Hematopoietic multipotent progenitor cell (in vitro differentiated cells): ENCODE measurements around the gene STK32B. TPM values are rescaled to one million over a fixed set of nuclear protein-coding genes. Genes with fewer than 3 reads are reported as not detected.
"Not testable (repeated sequence)": the region's sequence is repeated elsewhere in the genome, so short reads cannot be mapped to it uniquely, and the experiment has no call there.

Experiments
- DNase-seq, 3 donors: peaks; one replicate each; pipeline ENCODE4 v3.0.0-alpha.2; 2011 to 2015; ENCODE audit warnings: low read depth in 2 of 3, low spot score in 2 of 3
- total RNA-seq: library from RNA; depleted of rRNA; stranded (reverse); fragments of >200 nt; gene quantifications from one replicate; pipeline ENCODE4 v1.2.3, GENCODE V29; 2012

The STK32B gene
- total RNA-seq, 1 donor, result 14.8 TPM

DNA sequence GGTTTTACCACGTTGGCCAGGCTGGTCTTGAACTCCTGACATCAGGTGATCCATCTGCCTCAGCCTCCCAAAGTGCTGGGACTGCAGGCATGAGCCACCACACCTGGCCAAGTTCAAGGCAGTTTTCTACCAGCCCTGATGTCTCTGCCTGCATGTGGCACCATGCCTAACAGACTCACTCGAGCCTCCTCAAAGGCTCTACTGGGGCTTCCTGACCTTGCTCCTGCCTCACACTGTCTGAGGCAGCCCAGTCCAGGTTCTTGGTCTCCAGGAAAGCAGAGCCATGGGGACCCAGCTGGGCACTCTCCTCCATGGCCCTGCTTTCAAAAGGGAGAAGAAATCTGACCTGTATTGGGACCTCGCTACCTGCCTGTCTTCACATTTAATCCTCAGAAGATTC, 370.1 kb downstream of the STK32B start:
- no peak for DNase-seq

GRCh38 chr4:5422195-5422594, 370.9 kb downstream of the STK32B start:
- DNase-seq, result no peak

- no peak for DNase-seq
Observed at GRCh38 chr4:5423670-5424069, 372.4 kb downstream of the STK32B start.

- no peak for DNase-seq
Observed at GRCh38 chr4:5424211-5424610, 372.9 kb downstream of the STK32B start.

DNA sequence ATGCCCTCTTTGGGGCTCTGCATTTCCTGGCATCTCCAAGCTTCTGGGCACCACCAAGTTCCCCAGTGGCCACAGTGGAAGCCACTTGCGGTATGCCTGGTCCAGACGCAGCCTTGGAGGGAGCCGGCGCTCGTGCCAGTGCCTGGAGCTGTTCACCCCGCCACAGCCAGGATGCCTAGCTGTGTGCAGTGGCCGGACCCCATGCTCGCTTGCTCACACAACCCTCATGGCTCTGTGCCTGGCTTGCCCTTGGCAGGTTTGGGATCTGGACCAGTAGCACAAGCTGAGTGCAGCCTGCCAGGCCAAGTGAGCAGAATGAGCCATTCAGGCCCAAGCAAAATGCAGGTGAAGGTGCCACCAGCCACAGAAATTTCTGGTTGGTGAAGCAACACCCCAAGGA, 373.6 kb downstream of the STK32B start:
- DNase-seq, result no peak

- DNase-seq, result no peak
Observed at GRCh38 chr4:5429747-5430146, 378.5 kb downstream of the STK32B start.

- no peak for DNase-seq
Observed at GRCh38 chr4:5433196-5433595, 381.9 kb downstream of the STK32B start.

- no peak for DNase-seq
Observed at GRCh38 chr4:5435201-5435600, 383.9 kb downstream of the STK32B start.

DNA sequence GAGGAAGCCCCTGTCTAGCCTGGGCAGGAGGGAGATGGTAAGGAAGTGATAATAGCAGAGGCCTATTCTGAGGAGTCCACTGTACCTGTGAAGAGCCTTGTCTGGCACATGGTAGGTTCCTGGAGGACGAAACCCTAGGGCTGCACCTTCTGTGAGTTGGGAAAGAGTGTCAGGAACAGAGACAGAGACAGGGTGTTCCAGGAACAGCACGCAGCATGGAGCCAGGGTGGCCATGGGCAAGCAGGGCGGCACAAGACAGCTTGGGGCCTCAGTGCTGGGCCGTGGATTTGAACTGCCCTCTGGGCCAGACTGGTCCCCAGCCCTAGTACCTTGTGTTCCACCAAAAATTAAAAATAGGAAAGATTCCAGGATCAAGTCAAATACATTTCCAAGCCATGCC, 384.5 kb downstream of the STK32B start:
- DNase-seq, result no peak

- DNase-seq, result not testable (repeated sequence)
Observed at GRCh38 chr4:5443976-5444802, 392.9 kb downstream of the STK32B start.

DNA sequence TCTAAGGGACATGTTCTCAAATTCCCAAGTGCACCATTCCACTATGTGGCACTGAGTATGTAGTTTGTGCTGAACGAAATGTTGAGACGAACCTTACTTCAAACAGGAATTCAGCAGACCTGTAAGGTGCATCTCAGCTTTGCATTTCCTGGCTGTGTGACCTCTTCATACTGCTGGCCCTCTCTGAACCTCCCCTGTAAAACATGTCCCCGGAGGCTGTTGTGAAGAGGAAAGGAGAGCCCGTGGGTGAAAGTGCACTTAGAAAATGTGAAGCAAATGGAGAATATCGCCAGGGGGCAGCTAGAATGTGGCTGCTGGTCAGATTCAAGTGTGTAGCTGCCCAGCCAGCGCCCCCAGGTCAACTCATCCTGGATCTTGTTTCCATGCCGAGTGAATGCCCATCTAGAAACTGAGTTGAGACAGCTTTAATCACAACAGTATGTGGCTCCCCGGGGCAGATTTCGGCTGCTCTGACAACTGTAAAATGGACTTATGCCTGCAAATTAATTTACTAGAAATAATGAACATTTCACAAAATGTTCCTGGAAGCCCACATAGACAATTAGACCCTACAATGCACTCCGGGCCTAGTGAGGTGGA, 393.7 kb downstream of the STK32B start:
- DNase-seq, result no peak

DNA sequence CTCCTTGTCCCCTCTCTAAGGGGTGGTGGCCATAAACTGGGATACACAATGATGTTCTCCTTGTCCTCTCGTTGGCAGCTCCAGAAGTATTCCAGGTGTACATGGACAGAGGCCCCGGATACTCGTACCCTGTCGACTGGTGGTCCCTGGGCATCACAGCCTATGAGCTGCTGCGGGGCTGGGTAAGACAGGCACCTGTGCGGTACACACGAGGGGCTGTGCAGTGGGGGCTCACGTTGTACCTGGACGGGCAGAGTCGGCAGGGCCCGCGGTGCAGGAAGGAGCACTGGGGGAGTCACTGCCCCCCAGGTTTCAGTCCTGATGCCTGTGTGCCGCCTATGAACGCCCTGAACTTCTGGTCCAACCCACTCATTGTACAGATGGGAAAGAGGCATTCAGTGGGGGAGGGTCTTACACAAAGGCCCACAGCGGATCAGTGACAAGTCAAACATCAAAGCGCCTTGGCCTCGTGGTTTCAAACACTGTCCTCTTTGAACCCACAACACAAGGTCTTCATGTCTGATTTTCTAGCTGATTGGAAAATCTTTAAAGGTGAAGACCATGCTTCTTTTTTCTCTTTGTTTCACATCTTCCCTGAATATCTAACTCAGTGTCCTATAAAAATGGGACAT, 395.4 kb downstream of the STK32B start:
- DNase-seq, result no peak

DNA sequence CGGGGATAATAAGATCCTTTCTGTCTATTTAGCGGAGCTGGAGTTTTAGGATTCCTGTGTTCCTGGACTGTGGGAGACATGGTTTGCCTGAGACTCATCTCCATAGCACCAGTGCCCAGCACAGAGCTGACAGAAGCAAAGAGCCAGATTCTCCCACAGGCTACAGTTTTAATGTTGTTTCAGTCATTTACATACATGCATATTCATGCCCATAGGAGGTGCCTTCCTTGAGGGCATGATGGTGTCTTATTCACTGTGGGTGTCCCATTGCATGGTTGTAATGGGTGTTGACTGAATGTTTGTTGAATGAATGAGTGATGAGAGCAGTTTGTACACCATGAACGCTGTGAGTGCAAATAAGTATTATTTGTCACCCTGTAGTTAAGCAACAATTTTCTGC, 396.5 kb downstream of the STK32B start:
- DNase-seq, result no peak

GRCh38 chr4:5448221-5448620, 396.9 kb downstream of the STK32B start:
- DNase-seq, result no peak

DNA sequence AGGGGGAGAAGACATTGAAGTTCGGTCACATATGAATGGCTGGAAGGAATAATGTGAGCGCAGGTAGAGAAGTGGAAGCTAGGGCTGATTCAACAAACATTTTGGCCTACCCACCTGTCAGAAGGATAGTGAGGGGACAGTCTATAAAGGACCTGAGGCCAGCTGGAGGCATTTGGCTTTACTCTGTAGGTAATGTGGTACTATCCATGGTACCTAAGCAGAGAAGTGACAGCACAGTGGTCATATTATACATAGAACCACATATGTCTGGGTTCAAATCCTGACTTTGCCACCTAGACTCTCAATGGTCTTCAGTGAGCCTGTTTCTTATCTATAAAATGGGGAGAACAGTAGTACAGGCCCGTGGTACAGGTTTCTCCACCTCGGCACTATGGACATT, 400.0 kb downstream of the STK32B start:
- DNase-seq, result no peak

DNA sequence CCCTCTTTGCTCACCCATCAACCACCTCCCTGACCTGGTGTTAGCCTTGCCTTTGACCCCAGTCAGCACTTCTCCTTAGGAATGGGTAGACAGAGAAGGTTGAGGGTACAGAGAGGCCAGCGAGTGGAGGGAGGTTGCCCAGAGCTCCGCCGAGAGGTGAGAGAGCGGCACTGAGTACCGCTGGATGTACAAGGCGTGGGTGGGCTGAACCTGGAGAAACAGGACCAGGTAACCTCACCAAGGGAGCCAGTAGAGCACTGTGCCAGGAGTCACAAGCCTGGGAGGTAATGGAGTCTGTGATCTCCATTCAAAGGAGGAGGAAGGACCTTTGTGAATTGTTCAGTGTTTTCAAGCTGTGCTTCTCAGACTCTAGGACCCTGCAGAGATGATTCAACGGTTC, 400.9 kb downstream of the STK32B start:
- DNase-seq, result no peak

GRCh38 chr4:5455003-5455585, 403.8 kb downstream of the STK32B start:
- no peak for DNase-seq

DNA sequence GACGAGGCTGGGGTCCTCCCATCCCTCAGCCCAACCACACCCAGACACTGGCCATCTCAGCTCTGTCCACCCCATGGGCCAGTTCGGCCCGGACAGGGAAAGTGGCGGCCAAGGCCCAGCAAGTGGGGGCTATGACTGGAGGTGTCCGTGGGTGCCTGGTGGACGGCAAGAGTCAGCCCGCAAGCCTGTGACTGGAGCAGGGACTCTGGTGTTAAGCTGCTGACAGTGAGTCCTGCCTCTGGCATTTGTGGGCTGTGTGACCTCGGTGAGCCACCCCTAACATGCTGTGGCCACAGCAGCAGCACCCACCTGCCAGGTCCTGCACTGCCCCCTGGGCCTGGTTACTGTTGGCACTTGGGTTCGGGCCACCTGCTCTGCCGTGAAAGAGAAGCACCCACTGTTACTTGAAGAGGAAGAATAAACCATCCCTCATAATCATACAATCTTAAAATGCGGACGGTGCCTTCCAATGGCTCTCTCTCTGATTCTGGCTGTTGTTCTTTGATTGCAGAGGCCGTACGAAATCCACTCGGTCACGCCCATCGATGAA, 405.1 kb downstream of the STK32B start:
- DNase-seq, result no peak

GRCh38 chr4:5458676-5459075, 407.4 kb downstream of the STK32B start:
- no peak for DNase-seq

GRCh38 chr4:5459236-5459635, 408.0 kb downstream of the STK32B start:
- DNase-seq, result no peak

DNA sequence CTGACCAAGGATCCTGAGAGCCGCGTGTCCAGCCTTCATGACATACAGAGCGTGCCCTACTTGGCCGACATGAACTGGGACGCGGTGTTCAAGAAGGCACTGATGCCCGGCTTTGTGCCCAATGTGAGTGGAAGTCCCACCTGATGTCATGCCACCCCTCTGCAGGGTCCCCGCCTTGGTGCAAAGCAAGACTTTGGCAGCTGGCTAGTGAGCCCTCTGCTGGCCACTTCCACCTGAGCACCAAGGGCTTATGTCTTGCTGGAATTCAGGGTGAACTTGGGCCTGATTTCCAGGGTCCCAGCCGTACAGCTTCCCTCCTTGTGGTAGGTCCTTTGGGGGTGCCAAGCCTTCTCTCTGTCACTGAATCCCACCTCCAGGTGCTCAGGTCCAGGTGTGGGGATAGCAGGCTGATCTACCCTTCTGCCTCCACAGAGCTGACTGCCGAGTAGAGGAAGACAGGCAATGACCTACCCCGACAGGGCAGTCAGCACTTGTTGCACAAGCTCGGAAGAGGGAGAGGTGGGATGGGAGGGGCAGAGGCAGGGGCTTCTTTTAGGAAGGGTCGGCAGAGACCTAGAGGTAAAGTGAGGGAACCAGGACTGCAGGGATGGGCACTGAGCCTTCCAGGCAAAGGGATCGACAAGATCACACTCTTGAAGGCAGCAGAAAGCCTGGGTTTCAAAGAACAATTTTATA, 409.0 kb downstream of the STK32B start:
- DNase-seq, result peak in 2 of 3 donors; percentile 15 to 42
